GM21723 (cell line): ENCODE measurements around the gene ADARB1.

Source experiments
- ATAC-seq: cut with Tn5 transposase; IDR thresholded peaks from one replicate; pipeline ENCODE4 v1.9.1; 2021; ENCODE audit warnings: mild to moderate bottlenecking, moderate library complexity; ENCODE audit not compliant: unreplicated experiment

Gene ADARB1

GRCh38 chr21:45054227-45054926 lies 20.0 kb upstream of the ADARB1 start:
- ATAC-seq: no peak

GRCh38 chr21:45054927-45055612 lies 19.3 kb upstream of the ADARB1 start:
- ATAC-seq: no peak

GRCh38 chr21:45055861-45056260 lies 18.5 kb upstream of the ADARB1 start:
- ATAC-seq: no peak

- ATAC-seq: no peak
Observed at GRCh38 chr21:45056296-45056904, 18.0 kb upstream of the ADARB1 start.

- ATAC-seq: no peak
Observed at GRCh38 chr21:45056917-45057560, 17.3 kb upstream of the ADARB1 start.

GRCh38 chr21:45057886-45058285 lies 16.5 kb upstream of the ADARB1 start:
- no peak for ATAC-seq

- no peak for ATAC-seq
Observed at GRCh38 chr21:45059121-45059520, 15.3 kb upstream of the ADARB1 start.

GRCh38 chr21:45060089-45060488 lies 14.3 kb upstream of the ADARB1 start:
- ATAC-seq: no peak

- ATAC-seq: no peak
Observed at GRCh38 chr21:45060675-45061311, 13.6 kb upstream of the ADARB1 start.

- no peak for ATAC-seq
Observed at GRCh38 chr21:45064091-45064490, 10.3 kb upstream of the ADARB1 start.

GRCh38 chr21:45064618-45065399 lies 9.6 kb upstream of the ADARB1 start:
- ATAC-seq: no peak

GRCh38 chr21:45067462-45068285 lies 6.7 kb upstream of the ADARB1 start:
- no peak for ATAC-seq

- ATAC-seq: no peak
Observed at GRCh38 chr21:45069085-45069484, 5.3 kb upstream of the ADARB1 start.

GRCh38 chr21:45069711-45070110 lies 4.7 kb upstream of the ADARB1 start:
- ATAC-seq: no peak

- ATAC-seq: no peak
Observed at GRCh38 chr21:45071078-45071873, 3.1 kb upstream of the ADARB1 start.

GRCh38 chr21:45071874-45072737 lies 2.3 kb upstream of the ADARB1 start:
- no peak for ATAC-seq

- ATAC-seq: no peak
Observed at GRCh38 chr21:45072738-45073300, 1.6 kb upstream of the ADARB1 start.
